Hindlimb muscle (tissue), 1 donor: ENCODE data around the gene ARHGEF17. TPM values are rescaled to one million over a fixed set of nuclear protein-coding genes. Genes with fewer than 3 reads are reported as not detected.
A peak's percentile ranks its signal among the peaks of the same experiment; 100 is the strongest.

ENCODE experiments used
- DNase-seq: peaks from one replicate; pipeline ENCODE4 v3.0.0-alpha.2; 2013
- polyA plus RNA-seq: library from polyadenylated mRNA; unstranded; fragments of 120-200 nt; gene quantifications from one replicate; pipeline ENCODE4 v1.2.1, GENCODE V29; 2013; ENCODE audit not compliant: insufficient read length

The ARHGEF17 gene
- polyA plus RNA-seq, 1 donor = 60.3 TPM

- no peak for DNase-seq
These were observed 6.3 kb downstream of the ARHGEF17 start for GRCh38 chr11:73314117-73314961.

- no peak for DNase-seq
These were observed 7.4 kb downstream of the ARHGEF17 start for GRCh38 chr11:73315293-73316020.

GRCh38 chr11:73316422-73316821 is 8.3 kb downstream of the ARHGEF17 start:
- DNase-seq = no peak

GRCh38 chr11:73317373-73317772 is 9.3 kb downstream of the ARHGEF17 start:
- DNase-seq = no peak

GRCh38 chr11:73317803-73318202 is 9.7 kb downstream of the ARHGEF17 start:
- DNase-seq = no peak

- no peak for DNase-seq
These were observed 10.5 kb downstream of the ARHGEF17 start for GRCh38 chr11:73318501-73319011.

- no peak for DNase-seq
These were observed 12.9 kb downstream of the ARHGEF17 start for GRCh38 chr11:73320763-73321603.

GRCh38 chr11:73321604-73322381 is 13.7 kb downstream of the ARHGEF17 start:
- DNase-seq = no peak

- DNase-seq = no peak
These were observed 14.6 kb downstream of the ARHGEF17 start for GRCh38 chr11:73322382-73323306.

GRCh38 chr11:73323464-73323863 is 15.4 kb downstream of the ARHGEF17 start:
- peak; percentile 84 for DNase-seq

- DNase-seq = no peak
These were observed 16.0 kb downstream of the ARHGEF17 start for GRCh38 chr11:73324116-73324515.

GRCh38 chr11:73324665-73325035 is 16.6 kb downstream of the ARHGEF17 start:
- no peak for DNase-seq

- no peak for DNase-seq
These were observed 17.2 kb downstream of the ARHGEF17 start for GRCh38 chr11:73325036-73325981.

- DNase-seq = no peak
These were observed 19.1 kb downstream of the ARHGEF17 start for GRCh38 chr11:73326929-73327811.

- no peak for DNase-seq
These were observed 19.8 kb downstream of the ARHGEF17 start for GRCh38 chr11:73327812-73328364.

GRCh38 chr11:73330569-73331093 is 22.6 kb downstream of the ARHGEF17 start:
- no peak for DNase-seq

- no peak for DNase-seq
These were observed 23.3 kb downstream of the ARHGEF17 start for GRCh38 chr11:73331138-73331916.
